Measurements from ENCODE around the gene TRAPPC13. TPM values are rescaled to one million over a fixed set of nuclear protein-coding genes. Genes with fewer than 3 reads are reported as not detected.
A peak's percentile ranks its signal among the peaks of the same experiment; 100 is the strongest.

Gene TRAPPC13
- total and polyA plus RNA-seq, 10 of the 15 experiments (the other 5 are each of a cell fraction or from before 2014, with no cell fraction given) = 16.5 to 35.6 (median 25.0) TPM

DNA sequence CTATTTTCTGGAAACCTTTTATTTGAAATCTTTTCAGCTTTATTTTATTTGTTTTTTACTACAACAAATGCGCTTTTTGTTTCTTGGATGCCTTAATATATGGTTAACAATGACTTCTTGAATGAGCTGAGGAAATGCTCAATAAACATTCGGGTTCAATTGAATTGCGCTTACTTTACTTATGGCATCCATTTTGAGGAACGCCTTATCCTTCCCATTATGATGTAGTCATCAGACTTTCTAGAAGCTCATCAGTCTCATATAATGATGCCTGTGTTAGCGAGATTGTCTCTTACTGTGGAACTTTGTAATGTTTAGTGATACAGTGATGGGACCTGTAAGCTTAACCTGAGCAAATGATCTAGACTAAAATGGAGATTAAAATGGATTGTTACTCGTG is 916 bp downstream of the TRAPPC13 start:
- in situ Hi-C loops (cut with MboI) = no loop called here
- H2AFZ ChIP-seq (ENCODE audit: control insufficient read depth, low read depth, low read length) = no peak overlapping the region
- ChIA-PET POLR2A (interaction anchor here (0.6 to 1.0 kb wide), 2 partner anchors 16 to 496 kb away, joined by 3 read pairs; no protein-coding TSS in a partner anchor), SMC1A (ENCODE audit: uncharacterized antibody, unreplicated experiment) (interaction anchor here (0.7 to 1.4 kb wide), 3 partner anchors 22 to 1349 kb away, joined by 3 read pairs; no protein-coding TSS in a partner anchor), CTCF (interaction anchor here (1.1 kb wide), 1 partner anchor 102 kb away, joined by 3 read pairs; no protein-coding TSS in a partner anchor), RAD21 (ENCODE audit: unreplicated experiment) (interaction anchor here (0.9 kb wide), 1 partner anchor 63 kb away, joined by 4 read pairs; no protein-coding TSS in a partner anchor)
- DNase-seq (ENCODE audit: low read depth, low spot score) = no peak
- H3K27ac ChIP-seq (ENCODE audit: control insufficient read depth, insufficient read depth) = no peak overlapping the region
- peaks cover 51% of the 10 kb centered on the region for H3K79me2 ChIP-seq (ENCODE audit: control insufficient read depth, insufficient read depth, low read length)
- H3K4me3 ChIP-seq = peak overlapping the region; percentile 88
- no peak for ATAC-seq
- H3K27me3 ChIP-seq (replicated peaks in 1 of 2; ENCODE audit: control insufficient read depth in 2 of 2, insufficient read depth in 2 of 2, low read length in 1 of 2) = no peaks in the 10 kb centered on the region
- TF ChIP-seq, protein P1, sequence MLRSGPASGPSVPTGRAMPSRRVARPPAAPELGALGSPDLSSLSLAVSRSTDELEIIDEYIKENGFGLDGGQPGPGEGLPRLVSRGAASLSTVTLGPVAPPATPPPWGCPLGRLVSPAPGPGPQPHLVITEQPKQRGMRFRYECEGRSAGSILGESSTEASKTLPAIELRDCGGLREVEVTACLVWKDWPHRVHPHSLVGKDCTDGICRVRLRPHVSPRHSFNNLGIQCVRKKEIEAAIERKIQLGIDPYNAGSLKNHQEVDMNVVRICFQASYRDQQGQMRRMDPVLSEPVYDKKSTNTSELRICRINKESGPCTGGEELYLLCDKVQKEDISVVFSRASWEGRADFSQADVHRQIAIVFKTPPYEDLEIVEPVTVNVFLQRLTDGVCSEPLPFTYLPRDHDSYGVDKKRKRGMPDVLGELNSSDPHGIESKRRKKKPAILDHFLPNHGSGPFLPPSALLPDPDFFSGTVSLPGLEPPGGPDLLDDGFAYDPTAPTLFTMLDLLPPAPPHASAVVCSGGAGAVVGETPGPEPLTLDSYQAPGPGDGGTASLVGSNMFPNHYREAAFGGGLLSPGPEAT (IDR thresholded peaks at IDR 0.05; ENCODE audit: low read depth) = no peak
- 0 out of 2 replicates have a peak, but pooled peaks have one; percentile 17 for TF ChIP-seq YY1 (IDR thresholded peaks at IDR 0.05; ENCODE audit: low read depth, low read length)
- FAIRE-seq = no peak
- H3K9me3 ChIP-seq (replicated peaks; ENCODE audit: control insufficient read depth, insufficient read depth, low read length) = no peaks in the 10 kb centered on the region
- 63% methylated on average over 6 of the region's 6 CpGs for WGBS (ENCODE audit: insufficient coverage, insufficient replicate concordance, low lambda C conversion rate, missing lambda C conversion rate)
- H3K36me3 ChIP-seq (ENCODE audit: control insufficient read depth in 2 of 2, insufficient read depth in 2 of 2, low read length in 1 of 2) = peaks cover 0 to 3% of the 10 kb centered on the region in 2 experiments; a peak in 1 of 4 replicates
- H3K4me2 ChIP-seq (ENCODE audit: control insufficient read depth, insufficient read depth) = peak overlapping the region; percentile 80
- intact Hi-C loops (cut with micrococcal nuclease; ENCODE audit: unreplicated experiment) = loop anchor here (2.0 kb wide), 1 partner anchor 301 kb away; the partner anchor contains the start of gene ERBIN
- H3K9ac ChIP-seq (ENCODE audit: control insufficient read depth, insufficient read depth, low read length) = peak overlapping the region; percentile 91
- BruUV-seq (replicated peaks) = no TSS peak
- no peaks in the 10 kb centered on the region for H4K20me1 ChIP-seq (ENCODE audit: control insufficient read depth, insufficient read depth)
- no peaks in the 10 kb centered on the region for H3K4me1 ChIP-seq (ENCODE audit: control insufficient read depth, insufficient read depth, low read length)

DNA sequence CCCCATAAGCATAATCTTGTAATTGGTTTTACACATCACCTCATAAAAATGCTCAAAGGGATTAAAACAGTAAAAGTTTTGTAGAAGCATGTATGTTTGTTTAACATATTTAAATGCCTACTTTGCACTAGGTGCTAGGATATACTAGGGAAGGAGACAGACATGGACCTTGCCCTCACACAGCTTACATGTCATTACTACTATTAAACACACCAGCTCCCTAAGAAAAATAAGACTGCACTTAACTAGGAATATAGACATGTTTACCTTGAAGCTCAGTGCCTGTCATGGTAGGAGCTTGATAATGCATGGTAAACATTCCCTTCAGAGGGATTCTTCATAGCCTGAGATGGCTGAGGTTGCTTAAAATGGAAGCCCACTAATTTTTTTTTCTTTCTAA is 6.2 kb downstream of the TRAPPC13 start:
- ChIA-PET SMC1A (ENCODE audit: uncharacterized antibody, unreplicated experiment) (interaction anchor here (1.3 kb wide), 1 partner anchor 11 kb away, joined by 3 read pairs; no protein-coding TSS in a partner anchor), CTCF (no interaction called here), RAD21 (ENCODE audit: unreplicated experiment) (no interaction called here), POLR2A (no interaction called here)
- Histone ChIP-seq H3K27me3 (replicated peaks in 1 of 2; ENCODE audit: control insufficient read depth in 2 of 2, insufficient read depth in 2 of 2, low read length in 1 of 2) (no peaks in the 10 kb centered on the region), H4K20me1 (ENCODE audit: control insufficient read depth, insufficient read depth) (no peaks in the 10 kb centered on the region), H3K4me1 (ENCODE audit: control insufficient read depth, insufficient read depth, low read length) (no peaks in the 10 kb centered on the region), H3K4me3 (no peak overlapping the region), H3K9me3 (replicated peaks; ENCODE audit: control insufficient read depth, insufficient read depth, low read length) (no peaks in the 10 kb centered on the region), H3K27ac (ENCODE audit: control insufficient read depth, insufficient read depth) (no peak overlapping the region), H3K4me2 (ENCODE audit: control insufficient read depth, insufficient read depth) (no peak overlapping the region), H3K9ac (ENCODE audit: control insufficient read depth, insufficient read depth, low read length) (no peak overlapping the region), H2AFZ (ENCODE audit: control insufficient read depth, low read depth, low read length) (no peak overlapping the region), H3K79me2 (ENCODE audit: control insufficient read depth, insufficient read depth, low read length) (peaks cover 22% of the 10 kb centered on the region), H3K36me3 (ENCODE audit: control insufficient read depth in 2 of 2, insufficient read depth in 2 of 2, low read length in 1 of 2) (peaks cover 0 to 3% of the 10 kb centered on the region in 2 experiments; a peak in 1 of 4 replicates)
- DNase-seq (ENCODE audit: low read depth, low spot score) = no peak
- ATAC-seq = no peak; the same call in 2 of the 3 replicates
- BruUV-seq (replicated peaks) = no TSS peak
- in situ Hi-C loops (cut with MboI) (no loop called here), intact Hi-C loops (cut with micrococcal nuclease; ENCODE audit: unreplicated experiment) (no loop called here)
- FAIRE-seq = no peak
- TF ChIP-seq JUNB (IDR thresholded peaks at IDR 0.05) (no peak), NFIC (IDR thresholded peaks at IDR 0.05; ENCODE audit: low read depth, low read length) (no peak), KLF5 (IDR thresholded peaks at IDR 0.05; ENCODE audit: partially characterized antibody) (no peak), PAX5 (IDR thresholded peaks at IDR 0.05; ENCODE audit: borderline replicate concordance, low read depth, low read length) (no peak), RAD21 (IDR thresholded peaks at IDR 0.05; ENCODE audit: insufficient read depth, low read depth, low read length) (no peak)
- TF ChIP-seq, protein P2, sequence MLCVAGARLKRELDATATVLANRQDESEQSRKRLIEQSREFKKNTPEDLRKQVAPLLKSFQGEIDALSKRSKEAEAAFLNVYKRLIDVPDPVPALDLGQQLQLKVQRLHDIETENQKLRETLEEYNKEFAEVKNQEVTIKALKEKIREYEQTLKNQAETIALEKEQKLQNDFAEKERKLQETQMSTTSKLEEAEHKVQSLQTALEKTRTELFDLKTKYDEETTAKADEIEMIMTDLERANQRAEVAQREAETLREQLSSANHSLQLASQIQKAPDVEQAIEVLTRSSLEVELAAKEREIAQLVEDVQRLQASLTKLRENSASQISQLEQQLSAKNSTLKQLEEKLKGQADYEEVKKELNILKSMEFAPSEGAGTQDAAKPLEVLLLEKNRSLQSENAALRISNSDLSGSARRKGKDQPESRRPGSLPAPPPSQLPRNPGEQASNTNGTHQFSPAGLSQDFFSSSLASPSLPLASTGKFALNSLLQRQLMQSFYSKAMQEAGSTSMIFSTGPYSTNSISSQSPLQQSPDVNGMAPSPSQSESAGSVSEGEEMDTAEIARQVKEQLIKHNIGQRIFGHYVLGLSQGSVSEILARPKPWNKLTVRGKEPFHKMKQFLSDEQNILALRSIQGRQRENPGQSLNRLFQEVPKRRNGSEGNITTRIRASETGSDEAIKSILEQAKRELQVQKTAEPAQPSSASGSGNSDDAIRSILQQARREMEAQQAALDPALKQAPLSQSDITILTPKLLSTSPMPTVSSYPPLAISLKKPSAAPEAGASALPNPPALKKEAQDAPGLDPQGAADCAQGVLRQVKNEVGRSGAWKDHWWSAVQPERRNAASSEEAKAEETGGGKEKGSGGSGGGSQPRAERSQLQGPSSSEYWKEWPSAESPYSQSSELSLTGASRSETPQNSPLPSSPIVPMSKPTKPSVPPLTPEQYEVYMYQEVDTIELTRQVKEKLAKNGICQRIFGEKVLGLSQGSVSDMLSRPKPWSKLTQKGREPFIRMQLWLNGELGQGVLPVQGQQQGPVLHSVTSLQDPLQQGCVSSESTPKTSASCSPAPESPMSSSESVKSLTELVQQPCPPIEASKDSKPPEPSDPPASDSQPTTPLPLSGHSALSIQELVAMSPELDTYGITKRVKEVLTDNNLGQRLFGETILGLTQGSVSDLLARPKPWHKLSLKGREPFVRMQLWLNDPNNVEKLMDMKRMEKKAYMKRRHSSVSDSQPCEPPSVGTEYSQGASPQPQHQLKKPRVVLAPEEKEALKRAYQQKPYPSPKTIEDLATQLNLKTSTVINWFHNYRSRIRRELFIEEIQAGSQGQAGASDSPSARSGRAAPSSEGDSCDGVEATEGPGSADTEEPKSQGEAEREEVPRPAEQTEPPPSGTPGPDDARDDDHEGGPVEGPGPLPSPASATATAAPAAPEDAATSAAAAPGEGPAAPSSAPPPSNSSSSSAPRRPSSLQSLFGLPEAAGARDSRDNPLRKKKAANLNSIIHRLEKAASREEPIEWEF (IDR thresholded peaks at IDR 0.05; ENCODE audit: insufficient replicate concordance, low read depth, low read length) = no peak
- TF ChIP-seq, protein P3, sequence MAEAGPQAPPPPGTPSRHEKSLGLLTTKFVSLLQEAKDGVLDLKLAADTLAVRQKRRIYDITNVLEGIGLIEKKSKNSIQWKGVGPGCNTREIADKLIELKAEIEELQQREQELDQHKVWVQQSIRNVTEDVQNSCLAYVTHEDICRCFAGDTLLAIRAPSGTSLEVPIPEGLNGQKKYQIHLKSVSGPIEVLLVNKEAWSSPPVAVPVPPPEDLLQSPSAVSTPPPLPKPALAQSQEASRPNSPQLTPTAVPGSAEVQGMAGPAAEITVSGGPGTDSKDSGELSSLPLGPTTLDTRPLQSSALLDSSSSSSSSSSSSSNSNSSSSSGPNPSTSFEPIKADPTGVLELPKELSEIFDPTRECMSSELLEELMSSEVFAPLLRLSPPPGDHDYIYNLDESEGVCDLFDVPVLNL (IDR thresholded peaks at IDR 0.05; ENCODE audit: low read depth, low read length) = no peak

All from GM12878 (cell line).